HG03521 (cell line): ENCODE data around the gene NUP50.

Experiments used
- ATAC-seq: cut with Tn5 transposase; IDR thresholded peaks from one replicate; pipeline ENCODE4 v1.9.1; 2021; ENCODE audit warnings: mild to moderate bottlenecking, moderate library complexity; ENCODE audit not compliant: unreplicated experiment

The NUP50 gene

DNA sequence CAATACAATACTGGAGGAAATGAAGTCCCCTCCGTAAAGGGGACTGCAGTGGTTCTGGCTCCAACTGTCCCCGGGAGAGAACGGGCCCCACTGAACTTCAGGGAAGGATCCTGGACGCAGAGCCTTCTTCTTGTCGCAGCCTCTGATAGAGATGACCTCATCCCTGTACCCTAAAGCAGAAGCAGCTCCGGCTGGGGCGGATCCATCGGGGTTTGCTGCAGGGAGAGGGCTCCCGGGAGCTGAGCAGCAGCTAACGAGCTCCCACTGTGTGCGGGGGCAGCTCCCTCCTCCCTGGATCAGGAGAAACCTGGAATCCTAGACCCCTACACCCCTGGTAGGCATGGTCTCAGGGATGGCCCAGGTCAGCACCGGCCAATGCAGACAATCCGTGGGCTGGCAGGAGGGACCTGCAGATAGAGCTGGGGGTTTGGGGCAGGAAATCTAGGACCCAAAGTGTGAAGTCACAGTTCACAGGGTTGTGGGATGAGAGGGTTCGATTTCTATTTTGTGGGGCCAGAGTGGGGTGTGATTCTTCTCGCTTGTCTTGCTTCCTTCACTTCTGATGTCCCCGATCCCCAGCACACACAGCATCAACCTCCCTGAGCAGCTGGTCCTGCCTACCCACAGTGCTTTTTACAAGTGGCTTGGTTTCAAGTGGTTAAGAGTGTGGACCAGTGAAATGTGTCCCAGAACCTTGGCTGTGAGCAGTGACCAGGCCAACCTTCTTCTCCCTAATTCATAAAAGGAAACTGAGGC, 64.1 kb downstream of the NUP50 start:
- ATAC-seq, result no peak

DNA sequence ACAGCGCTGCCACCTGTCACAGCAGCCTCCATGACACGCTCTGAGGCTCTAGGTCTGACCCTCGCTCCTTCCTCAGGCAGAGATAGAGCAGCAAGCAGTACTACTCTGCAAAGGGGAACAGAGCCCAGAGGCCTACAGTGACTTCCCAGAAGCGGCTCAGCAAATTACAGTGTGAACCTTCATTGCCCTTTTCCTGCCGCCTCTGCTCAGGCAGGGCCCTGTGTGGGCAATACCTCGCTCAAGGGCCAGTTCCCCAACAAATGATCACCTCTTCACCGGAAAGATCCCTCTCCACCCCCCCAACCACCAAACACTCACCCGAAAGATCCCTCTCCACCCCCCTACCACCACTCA, 64.7 kb downstream of the NUP50 start:
- ATAC-seq, result no peak

DNA sequence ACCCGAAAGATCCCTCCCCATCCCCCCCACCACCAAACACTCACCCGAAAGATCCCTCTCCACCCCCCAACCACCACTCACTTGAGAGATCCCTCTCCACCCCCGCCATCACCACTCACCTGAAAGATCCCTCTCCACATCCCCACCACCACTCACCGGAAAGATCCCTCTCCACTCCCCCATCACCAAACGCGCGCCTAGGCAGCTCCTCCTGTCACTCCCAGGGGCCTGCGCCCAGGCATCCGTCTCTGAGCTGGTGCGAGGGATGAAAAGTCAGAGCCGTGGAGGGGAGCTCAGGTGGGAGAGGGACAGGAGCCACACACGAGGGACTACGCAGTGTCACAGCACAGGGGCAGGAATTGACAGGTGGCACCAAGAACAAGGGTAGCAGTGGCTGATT, 65.5 kb downstream of the NUP50 start:
- no peak for ATAC-seq

DNA sequence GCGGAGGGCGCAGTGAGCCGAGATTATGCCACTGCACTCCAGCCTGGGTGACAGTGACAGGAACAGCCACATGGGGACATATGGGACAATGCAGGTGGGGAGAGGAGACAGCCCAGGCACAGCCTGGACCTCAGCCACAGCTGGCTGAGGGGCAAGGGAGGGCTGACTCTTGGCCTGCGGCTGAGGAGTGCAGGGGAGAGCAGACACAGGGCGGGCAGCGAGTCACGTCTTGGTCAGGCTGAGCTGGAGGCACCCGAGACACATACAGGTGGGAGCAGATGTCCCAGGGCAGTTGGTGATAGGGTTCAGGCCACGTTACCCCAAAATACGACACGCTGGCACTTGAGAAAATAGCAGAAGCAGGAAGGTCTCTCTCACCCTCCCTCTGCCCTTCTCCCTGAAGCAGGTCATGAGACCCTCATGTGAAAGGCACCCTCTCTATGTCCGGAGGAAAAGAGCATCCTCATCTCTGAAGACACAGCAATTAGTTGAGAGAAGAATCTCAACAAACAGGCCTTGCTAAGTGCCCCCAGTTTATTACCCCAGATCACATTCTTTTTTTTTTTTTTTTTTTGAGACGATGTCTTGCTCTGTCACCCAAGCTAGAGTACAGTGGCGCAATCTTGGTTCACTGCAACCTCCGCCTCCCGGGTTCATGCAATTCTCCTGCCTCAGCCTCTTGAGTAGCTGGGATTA, 66.4 kb downstream of the NUP50 start:
- no peak for ATAC-seq

DNA sequence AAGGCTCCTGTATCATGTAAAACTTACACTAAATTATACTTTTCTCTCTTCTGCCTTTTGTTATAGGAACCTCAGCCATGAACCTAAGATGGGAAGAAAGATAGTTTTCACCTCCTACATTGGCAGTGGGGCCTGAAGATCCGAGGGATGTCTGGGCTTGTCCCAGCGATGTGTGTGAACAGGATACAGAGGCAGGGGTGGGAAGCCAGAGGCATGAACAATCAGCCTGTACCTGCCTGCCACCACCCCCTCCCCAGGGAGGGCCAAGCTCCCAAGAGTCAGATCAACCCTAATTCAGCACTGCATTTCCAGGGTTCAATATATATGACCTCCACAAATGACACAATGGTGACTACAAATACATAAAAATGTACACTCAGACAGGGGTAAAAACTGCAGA, 67.6 kb downstream of the NUP50 start:
- no peak for ATAC-seq

DNA sequence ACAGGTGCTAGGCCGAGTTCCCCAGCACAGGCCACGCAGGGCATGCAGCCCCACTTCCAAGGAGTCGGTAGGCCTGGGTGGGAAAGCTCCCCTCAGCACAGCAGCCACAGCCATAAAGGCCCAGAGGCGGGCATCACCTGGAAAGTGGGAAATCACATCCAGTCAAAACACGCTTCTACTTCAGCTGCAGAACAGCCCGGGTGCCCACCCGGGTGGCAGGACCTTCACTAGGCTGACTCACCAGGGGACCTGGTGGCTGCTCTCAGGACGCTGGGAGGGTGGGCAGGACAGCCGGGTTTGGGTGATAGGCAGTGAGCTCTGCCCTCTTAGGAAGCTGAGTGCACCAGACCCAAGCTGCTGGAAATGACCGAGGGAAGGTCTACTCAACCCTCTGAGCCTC, 69.7 kb downstream of the NUP50 start:
- ATAC-seq, result no peak

DNA sequence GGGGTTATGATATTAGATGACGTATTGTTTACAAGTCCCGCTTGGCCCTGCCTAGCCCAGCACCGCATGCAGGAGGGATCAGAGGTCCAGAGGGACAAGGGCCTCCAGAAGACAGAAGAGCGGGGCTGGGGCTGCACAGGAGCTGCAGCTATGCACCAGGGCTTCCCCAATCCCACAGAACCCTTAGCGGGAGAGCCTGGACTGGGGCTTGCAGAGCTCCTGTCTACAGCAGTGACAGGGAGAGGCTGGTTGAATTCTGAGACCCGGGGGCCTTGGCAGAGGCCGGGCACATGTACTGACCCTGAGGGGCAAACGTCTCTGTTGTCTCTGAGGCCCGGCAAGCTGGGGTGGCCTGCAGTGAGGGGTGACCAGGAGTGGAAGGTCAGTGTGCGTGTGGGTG, 70.1 kb downstream of the NUP50 start:
- no peak for ATAC-seq

DNA sequence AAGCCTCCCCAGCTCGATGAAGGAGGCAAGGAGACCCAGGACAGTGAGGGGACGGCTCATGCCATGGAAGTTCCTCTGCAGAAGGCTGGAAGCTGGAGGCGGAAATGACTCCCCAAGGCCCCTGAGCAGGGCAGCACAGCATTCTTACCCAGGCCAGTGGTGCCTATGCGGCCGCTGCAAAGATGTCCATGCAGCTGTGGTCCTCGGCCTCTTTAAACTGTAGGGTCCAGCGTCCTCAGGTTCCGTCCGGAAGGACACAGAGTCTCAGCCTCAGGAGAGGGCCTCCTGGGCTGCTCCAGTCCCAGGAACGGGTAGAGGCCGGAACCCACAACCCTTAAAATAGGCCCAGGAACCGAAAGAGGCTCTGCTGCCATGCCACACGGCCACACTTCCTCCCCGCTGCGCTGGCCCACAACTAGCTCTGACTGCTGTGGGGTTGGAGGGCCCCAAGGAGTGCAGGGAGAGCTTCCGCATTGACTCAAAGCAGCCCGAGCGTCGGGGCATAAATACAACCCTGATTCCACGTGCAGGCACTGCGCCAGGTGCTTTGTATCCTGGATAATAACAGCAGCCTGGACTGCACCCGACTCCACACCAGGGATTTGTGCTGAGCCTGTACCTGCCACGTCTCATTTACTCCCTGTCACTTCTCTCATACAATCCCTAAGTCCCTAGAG, 71.5 kb downstream of the NUP50 start:
- peak; percentile 70 for ATAC-seq

DNA sequence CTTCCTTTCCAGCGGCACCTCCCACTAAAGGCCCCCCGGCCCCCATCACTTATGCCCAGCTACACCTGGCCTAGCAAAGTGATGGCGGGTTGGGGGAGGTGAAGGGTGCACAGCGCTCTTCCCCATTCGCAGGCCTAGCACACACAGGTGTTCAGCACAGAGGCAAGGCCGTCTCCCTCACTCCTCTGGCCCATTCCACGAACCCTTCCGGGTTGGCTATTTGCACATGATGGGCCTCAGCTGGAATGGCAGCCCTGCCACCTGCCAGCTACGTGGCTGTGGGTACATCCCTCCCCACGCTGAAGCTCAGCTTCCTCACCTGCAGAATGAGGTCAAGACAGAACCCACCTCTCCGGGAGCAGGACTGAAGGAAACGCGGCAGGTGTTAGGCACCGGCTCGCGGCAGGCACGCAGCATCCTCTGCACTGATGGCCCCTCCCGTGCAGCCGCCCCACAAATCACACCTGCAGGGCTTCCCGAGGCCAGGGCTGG, 72.2 kb downstream of the NUP50 start:
- no peak for ATAC-seq

DNA sequence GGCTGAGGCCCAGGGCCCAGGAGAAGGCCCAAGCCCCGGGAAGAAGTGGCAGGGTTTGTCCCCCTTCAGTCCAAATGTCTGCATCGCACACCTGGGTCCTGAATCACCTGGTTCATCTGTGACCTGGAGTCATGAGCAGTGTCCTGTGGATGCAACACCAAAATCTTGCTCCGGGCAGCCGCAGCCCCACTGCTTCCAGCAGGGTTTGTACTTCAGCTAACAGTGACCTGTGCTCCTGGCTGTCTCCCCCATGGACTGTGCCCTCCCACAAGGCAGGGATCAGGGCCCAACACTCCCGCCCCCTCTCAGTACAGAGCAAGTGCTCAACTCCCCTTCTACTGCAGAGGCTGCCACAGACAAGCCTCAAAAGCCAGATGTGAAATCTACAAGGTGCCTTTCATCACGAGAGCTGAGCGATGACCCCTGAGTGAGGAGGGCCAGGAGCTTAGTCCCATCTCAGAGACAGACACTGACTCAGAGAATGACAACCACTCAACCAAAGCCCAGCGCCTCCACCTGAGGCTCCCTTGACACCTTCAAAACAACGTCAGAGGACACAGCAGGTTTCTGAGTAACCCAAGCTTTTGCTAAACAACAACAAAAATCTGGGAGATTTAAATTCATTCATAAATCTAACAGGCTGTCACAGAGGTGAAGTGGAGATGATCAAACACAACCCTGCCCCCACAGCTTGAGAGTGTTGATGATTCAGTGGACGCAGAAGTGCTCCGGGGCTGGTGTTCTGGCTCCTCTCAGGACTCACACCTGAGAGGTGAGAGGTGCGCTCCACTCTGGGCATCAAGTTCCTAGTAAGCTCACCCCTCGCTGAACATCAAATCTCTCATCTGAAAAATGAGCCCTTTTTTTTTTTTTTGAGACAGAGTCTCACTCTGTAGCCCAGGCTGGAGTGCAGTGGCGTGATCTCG, 73.6 kb downstream of the NUP50 start:
- no peak for ATAC-seq
